Fibroblast of lung (primary cell): ENCODE results near the gene RNF150.

Experiments
- EZH2 ChIP-seq: IDR thresholded peaks from 2 replicates; pipeline ENCODE4 v1.5.1; 2012; ENCODE audit warnings: low read length, control low read depth, mild to moderate bottlenecking; ENCODE audit errors: missing control alignments
- TF ChIP-seq, protein P1 (sequence below), 2 donors: IDR thresholded peaks in 1 of 2; conservative IDR thresholded peaks in 1 of 2; 1 replicate in 1 of 2; 2 replicates in 1 of 2; pipeline ENCODE4 v1.5.1; 2011 to 2012; ENCODE audit warnings: low read length in 2 of 2, control low read depth in 1 of 2, inconsistent platforms in 1 of 2, low read depth in 1 of 2, mild to moderate bottlenecking in 1 of 2

DNA sequence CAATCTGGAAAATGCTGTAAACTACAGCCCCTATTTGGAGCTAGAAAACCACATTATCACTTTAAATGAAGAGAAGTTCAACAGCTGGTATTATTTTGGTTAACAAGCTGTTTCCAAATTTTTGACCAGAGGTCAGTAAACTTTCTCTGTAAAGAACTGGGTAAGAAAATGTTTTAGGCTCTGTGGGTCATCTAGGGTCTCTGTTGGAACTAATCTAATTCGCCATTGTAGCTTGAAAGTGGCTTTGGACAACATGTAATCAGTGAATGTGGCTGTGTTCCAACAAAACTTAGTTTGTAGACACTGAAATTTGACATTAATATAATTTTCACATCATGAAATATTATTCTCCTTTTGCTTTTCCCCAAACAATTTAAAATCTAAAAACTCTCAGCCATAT, 25.8 kb upstream of the RNF150 start:
- TF ChIP-seq, protein P1, sequence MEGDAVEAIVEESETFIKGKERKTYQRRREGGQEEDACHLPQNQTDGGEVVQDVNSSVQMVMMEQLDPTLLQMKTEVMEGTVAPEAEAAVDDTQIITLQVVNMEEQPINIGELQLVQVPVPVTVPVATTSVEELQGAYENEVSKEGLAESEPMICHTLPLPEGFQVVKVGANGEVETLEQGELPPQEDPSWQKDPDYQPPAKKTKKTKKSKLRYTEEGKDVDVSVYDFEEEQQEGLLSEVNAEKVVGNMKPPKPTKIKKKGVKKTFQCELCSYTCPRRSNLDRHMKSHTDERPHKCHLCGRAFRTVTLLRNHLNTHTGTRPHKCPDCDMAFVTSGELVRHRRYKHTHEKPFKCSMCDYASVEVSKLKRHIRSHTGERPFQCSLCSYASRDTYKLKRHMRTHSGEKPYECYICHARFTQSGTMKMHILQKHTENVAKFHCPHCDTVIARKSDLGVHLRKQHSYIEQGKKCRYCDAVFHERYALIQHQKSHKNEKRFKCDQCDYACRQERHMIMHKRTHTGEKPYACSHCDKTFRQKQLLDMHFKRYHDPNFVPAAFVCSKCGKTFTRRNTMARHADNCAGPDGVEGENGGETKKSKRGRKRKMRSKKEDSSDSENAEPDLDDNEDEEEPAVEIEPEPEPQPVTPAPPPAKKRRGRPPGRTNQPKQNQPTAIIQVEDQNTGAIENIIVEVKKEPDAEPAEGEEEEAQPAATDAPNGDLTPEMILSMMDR (conservative IDR thresholded peaks at IDR 0.05 in 1 of 2, IDR thresholded peaks at IDR 0.05 in 1 of 2; ENCODE audit: low read depth in 1 of 2, low read length in 2 of 2): no peak
- no peak for TF ChIP-seq EZH2
